SK-N-MC (cell line): Measurements from ENCODE around the gene RECK.

Experiments used
- EZH2 ChIP-seq: fragments of 200-600 bp; sonication (generic); IDR thresholded peaks from one replicate; pipeline ENCODE4 v1.6.1; 2017; ENCODE audit warnings: antibody characterized with exemption
- FOXP2 ChIP-seq: optimal IDR thresholded peaks from 2 replicates; pipeline ENCODE3; 2011; ENCODE audit warnings: mild to moderate bottlenecking, moderate library complexity; ENCODE audit not compliant: insufficient read depth; ENCODE audit errors: extremely low read length, control extremely low read depth
- POLR2AphosphoS5 ChIP-seq: IDR thresholded peaks from 2 replicates; pipeline ENCODE4 v1.6.1; 2012; ENCODE audit warnings: mild to moderate bottlenecking, low read depth, low read length, borderline replicate concordance

DNA sequence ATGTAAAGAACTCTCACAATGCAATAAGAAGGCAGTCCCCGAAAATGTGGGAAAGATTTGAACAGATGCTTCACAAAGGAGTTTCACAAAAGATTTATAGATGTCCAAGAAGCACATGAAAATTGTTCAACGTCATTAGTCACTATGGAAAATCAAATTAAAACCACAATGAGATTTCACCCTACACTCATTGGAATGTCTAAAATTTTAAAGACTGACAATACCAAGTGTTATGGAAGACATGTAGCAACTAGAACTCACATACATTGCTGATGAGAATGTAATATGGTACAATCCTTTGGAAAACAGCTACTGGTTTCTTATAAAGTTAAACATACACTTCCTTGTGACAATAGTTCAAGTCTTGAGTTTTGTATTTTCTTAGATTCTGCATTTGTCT, 11.0 kb upstream of the RECK start:
- TF ChIP-seq POLR2AphosphoS5 (no peak), EZH2 (no peak), FOXP2 (no peak)
